Lower leg skin (tissue), 4 donors: Measurements from ENCODE around the gene QSER1. TPM values are rescaled to one million over a fixed set of nuclear protein-coding genes. Genes with fewer than 3 reads are reported as not detected.
"Not testable (repeated sequence)": the region's sequence is repeated elsewhere in the genome, so short reads cannot be mapped to it uniquely, and the experiment has no call there.

Experiments used
- DNase-seq, 2 donors: peaks; one replicate each; pipeline ENCODE4 v3.0.0-alpha.2; 2019; ENCODE audit warnings: low spot score in 2 of 2
- H3K4me3 ChIP-seq: fragments of 200-600 bp; sonication (generic); 2 replicates; pipeline ENCODE4 v1.5.1; 2017; ENCODE audit warnings: mild to moderate bottlenecking, low read depth; ENCODE audit not compliant: poor library complexity, severe bottlenecking
- POLR2A ChIP-seq, 2 donors: fragments of 450-650 bp; IDR thresholded peaks; one replicate each; pipeline ENCODE4 v1.6.1; 2016 to 2017; ENCODE audit warnings: antibody characterized with exemption in 2 of 2, mild to moderate bottlenecking in 1 of 2, moderate library complexity in 1 of 2
- WGBS, 2 donors: methylation state at CpG; one replicate each; pipeline ENCODE4 v1.1.5; 2018; 5-methylcytosine and 5-hydroxymethylcytosine counted together
- intact Hi-C: fragments of 100-400 bp; cut with DNase I; formaldehyde crosslinking; loops from one replicate; pipeline ENCODE4 v1.15.0; 2023; ENCODE audit warnings: low total_unique reads
- total RNA-seq, 4 donors: library from RNA; depleted of rRNA; stranded (reverse); fragments of >200 nt; gene quantifications; one replicate each; pipeline ENCODE4 v1.1.0, GENCODE V29; 2016
- TF ChIP-seq, protein P1 (sequence below), 3 donors: fragments of 450-650 bp; IDR thresholded peaks; one replicate each; pipeline ENCODE4 v1.5.1; 2016; ENCODE audit warnings: antibody characterized with exemption in 3 of 3, mild to moderate bottlenecking in 3 of 3, moderate library complexity in 2 of 3

The QSER1 gene
- total RNA-seq, 4 donors from 2014 or later = 27.8 to 34.2 (median 32.1) TPM

DNA sequence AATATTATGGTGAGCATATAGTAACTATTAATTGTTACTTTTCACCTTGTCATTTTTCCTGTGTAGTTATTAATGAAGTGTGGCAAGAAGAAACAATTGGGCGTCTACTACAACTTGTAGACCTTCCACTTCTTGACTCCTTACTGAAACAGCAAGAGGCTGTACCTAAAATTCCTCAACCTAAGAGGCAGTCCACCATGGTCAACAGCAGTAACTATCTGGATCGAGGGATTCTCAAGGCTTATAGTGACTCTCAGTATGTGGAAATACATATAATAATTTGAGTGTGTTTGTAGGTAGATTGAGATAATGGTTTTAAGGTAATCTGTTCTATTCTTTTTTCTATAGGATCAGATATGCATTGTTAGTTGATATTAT lies 135.9 kb downstream of the QSER1 start:
- no peak overlapping the region for H3K4me3 ChIP-seq
- no peak for TF ChIP-seq POLR2A (IDR thresholded peaks at IDR 0.05)
- TF ChIP-seq, protein P1, sequence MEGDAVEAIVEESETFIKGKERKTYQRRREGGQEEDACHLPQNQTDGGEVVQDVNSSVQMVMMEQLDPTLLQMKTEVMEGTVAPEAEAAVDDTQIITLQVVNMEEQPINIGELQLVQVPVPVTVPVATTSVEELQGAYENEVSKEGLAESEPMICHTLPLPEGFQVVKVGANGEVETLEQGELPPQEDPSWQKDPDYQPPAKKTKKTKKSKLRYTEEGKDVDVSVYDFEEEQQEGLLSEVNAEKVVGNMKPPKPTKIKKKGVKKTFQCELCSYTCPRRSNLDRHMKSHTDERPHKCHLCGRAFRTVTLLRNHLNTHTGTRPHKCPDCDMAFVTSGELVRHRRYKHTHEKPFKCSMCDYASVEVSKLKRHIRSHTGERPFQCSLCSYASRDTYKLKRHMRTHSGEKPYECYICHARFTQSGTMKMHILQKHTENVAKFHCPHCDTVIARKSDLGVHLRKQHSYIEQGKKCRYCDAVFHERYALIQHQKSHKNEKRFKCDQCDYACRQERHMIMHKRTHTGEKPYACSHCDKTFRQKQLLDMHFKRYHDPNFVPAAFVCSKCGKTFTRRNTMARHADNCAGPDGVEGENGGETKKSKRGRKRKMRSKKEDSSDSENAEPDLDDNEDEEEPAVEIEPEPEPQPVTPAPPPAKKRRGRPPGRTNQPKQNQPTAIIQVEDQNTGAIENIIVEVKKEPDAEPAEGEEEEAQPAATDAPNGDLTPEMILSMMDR (IDR thresholded peaks at IDR 0.05) = no peak
- intact Hi-C loops = no loop called here
- WGBS, 2 donors = 79 to 81% methylated on average over 2 of the region's 2 CpGs
- DNase-seq = no peak

DNA sequence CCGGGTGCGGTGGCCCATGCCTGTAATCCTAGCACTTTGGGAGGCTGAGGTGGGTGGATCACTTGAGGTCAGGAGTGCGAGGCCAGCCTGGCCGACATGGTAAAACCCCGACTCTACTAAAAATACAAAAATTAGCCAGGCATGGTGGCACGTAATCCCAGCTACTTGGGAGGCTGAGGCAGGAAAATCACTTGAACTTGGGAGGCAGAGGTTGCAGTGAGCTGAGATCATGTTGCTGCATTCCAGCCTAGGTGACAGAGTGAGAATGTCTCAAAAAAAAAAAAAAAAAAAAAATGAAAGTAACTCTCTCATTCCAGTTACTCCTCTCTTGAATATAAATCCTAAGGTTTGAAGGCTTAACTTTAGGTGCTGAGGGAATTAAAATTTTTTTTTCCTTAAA lies 136.6 kb downstream of the QSER1 start:
- DNase-seq, H3K4me3 ChIP-seq, intact Hi-C loops: not testable (repeated sequence)
- WGBS, 2 donors = 89 to 92% methylated on average over 6 of the region's 6 CpGs

Other genes starting within 250 kb of the QSER1 start
- gene CCDC73, start 98.1 kb upstream of the QSER1 start, total RNA-seq = not detected
- 10 to 100 TPM; 25.2 to 34.4 (median 31.6) TPM for gene PRRG4, start 62.9 kb upstream of the QSER1 start, total RNA-seq
- 1 to 10 TPM; 2.7 to 5.3 (median 4.0) TPM for gene DEPDC7, start 123.1 kb downstream of the QSER1 start, total RNA-seq
- 10 to 100 TPM; 19.5 to 53.4 (median 26.8) TPM for gene TCP11L1, start 146.8 kb downstream of the QSER1 start, total RNA-seq